Stimulated activated memory B cell treated with anti-CD40 and anti-IgM and Interleukin-4, amounts not matched to agents 10 μg/mL and 1 μg/mL and 100 μg/mL, for 72 hours (primary cell): ENCODE data around the gene PLBD2.
A peak's percentile ranks its signal among the peaks of the same experiment; 100 is the strongest.

ENCODE experiments used
- ATAC-seq: fragments of 150-1000 bp; cut with Tn5 transposase; 2 replicates; pipeline ENCODE4 v1.10.0; 2021
- H3K27ac Mint-ChIP-seq: one replicate; pipeline ENCODE4 v1.8.0; 2022; ENCODE audit warnings: mild to moderate bottlenecking, mixed read lengths
- H3K27me3 Mint-ChIP-seq: one replicate; pipeline ENCODE4 v1.8.0; 2022; ENCODE audit warnings: mixed read lengths
- H3K36me3 Mint-ChIP-seq: one replicate; pipeline ENCODE4 v1.8.0; 2022; ENCODE audit warnings: mixed read lengths
- H3K4me1 Mint-ChIP-seq: one replicate; pipeline ENCODE4 v1.8.0; 2022; ENCODE audit warnings: mixed read lengths
- H3K4me3 Mint-ChIP-seq: one replicate; pipeline ENCODE4 v1.8.0; 2022; ENCODE audit warnings: mild to moderate bottlenecking, moderate library complexity, mixed read lengths
- H3K9me3 Mint-ChIP-seq: one replicate; pipeline ENCODE4 v1.8.0; 2022; ENCODE audit warnings: mixed read lengths

Gene PLBD2

GRCh38 chr12:113407931-113408600 is 49.7 kb downstream of the PLBD2 start:
- peaks cover 7% of the 10 kb centered on the region for H3K4me1 Mint-ChIP-seq
- H3K27ac Mint-ChIP-seq: no peak overlapping the region
- no peaks in the 10 kb centered on the region for H3K9me3 Mint-ChIP-seq
- H3K27me3 Mint-ChIP-seq: peaks cover 36% of the 10 kb centered on the region
- H3K36me3 Mint-ChIP-seq: no peaks in the 10 kb centered on the region
- H3K4me3 Mint-ChIP-seq: no peak overlapping the region
- no peak for ATAC-seq

GRCh38 chr12:113408756-113409298 is 50.4 kb downstream of the PLBD2 start:
- no peak for ATAC-seq
- Mint-ChIP-seq H3K4me3 (no peak overlapping the region), H3K27me3 (peaks cover 36% of the 10 kb centered on the region), H3K4me1 (peaks cover 7% of the 10 kb centered on the region), H3K9me3 (no peaks in the 10 kb centered on the region), H3K36me3 (no peaks in the 10 kb centered on the region), H3K27ac (no peak overlapping the region)

GRCh38 chr12:113409462-113410124 is 51.2 kb downstream of the PLBD2 start:
- Mint-ChIP-seq H3K27ac (no peak overlapping the region), H3K4me3 (no peak overlapping the region), H3K4me1 (peaks cover under 1% of the 10 kb centered on the region), H3K9me3 (no peaks in the 10 kb centered on the region), H3K36me3 (no peaks in the 10 kb centered on the region), H3K27me3 (peaks cover 40% of the 10 kb centered on the region)
- no peak for ATAC-seq

- Mint-ChIP-seq H3K4me3 (no peak overlapping the region), H3K27me3 (peaks cover 48% of the 10 kb centered on the region), H3K4me1 (peaks cover 12% of the 10 kb centered on the region), H3K9me3 (no peaks in the 10 kb centered on the region), H3K36me3 (no peaks in the 10 kb centered on the region), H3K27ac (no peak overlapping the region)
- no peak for ATAC-seq
These were observed 55.1 kb downstream of the PLBD2 start for GRCh38 chr12:113413488-113413939.

GRCh38 chr12:113414519-113415038 is 56.2 kb downstream of the PLBD2 start:
- H3K27ac Mint-ChIP-seq: no peak overlapping the region
- no peak for ATAC-seq
- H3K36me3 Mint-ChIP-seq: no peaks in the 10 kb centered on the region
- H3K4me3 Mint-ChIP-seq: no peak overlapping the region
- peaks cover 47% of the 10 kb centered on the region for H3K27me3 Mint-ChIP-seq
- peaks cover 12% of the 10 kb centered on the region for H3K4me1 Mint-ChIP-seq
- H3K9me3 Mint-ChIP-seq: no peaks in the 10 kb centered on the region

- Mint-ChIP-seq H3K9me3 (no peaks in the 10 kb centered on the region), H3K4me3 (no peak overlapping the region), H3K4me1 (peaks cover 12% of the 10 kb centered on the region), H3K27ac (peak overlapping the region; percentile 67), H3K27me3 (peaks cover 31% of the 10 kb centered on the region), H3K36me3 (no peaks in the 10 kb centered on the region)
- peak; percentile 74 for ATAC-seq
These were observed 57.8 kb downstream of the PLBD2 start for GRCh38 chr12:113416091-113416754.

GRCh38 chr12:113418213-113418879 is 60.0 kb downstream of the PLBD2 start:
- Mint-ChIP-seq H3K4me1 (peaks cover 23% of the 10 kb centered on the region), H3K27ac (no peak overlapping the region), H3K36me3 (no peaks in the 10 kb centered on the region), H3K4me3 (no peak overlapping the region), H3K9me3 (no peaks in the 10 kb centered on the region), H3K27me3 (peaks cover 12% of the 10 kb centered on the region)
- ATAC-seq: no peak

- no peaks in the 10 kb centered on the region for H3K36me3 Mint-ChIP-seq
- peaks cover 21% of the 10 kb centered on the region for H3K27me3 Mint-ChIP-seq
- no peaks in the 10 kb centered on the region for H3K9me3 Mint-ChIP-seq
- no peak overlapping the region for H3K4me3 Mint-ChIP-seq
- peaks cover 27% of the 10 kb centered on the region for H3K4me1 Mint-ChIP-seq
- ATAC-seq: no peak
- H3K27ac Mint-ChIP-seq: peak overlapping the region; percentile 93
These were observed 62.7 kb downstream of the PLBD2 start for GRCh38 chr12:113420996-113421595.

GRCh38 chr12:113422030-113422885 is 63.9 kb downstream of the PLBD2 start, which contains the start of gene SDSL:
Gene SDSL (plus strand): TSS chr12:113422380. CDS start chr12:113427983, 5,603 bp downstream.
- peak; percentile 95 for ATAC-seq
- Mint-ChIP-seq H3K9me3 (no peaks in the 10 kb centered on the region), H3K4me3 (peak within 1 kb of the TSS; percentile 84), H3K27me3 (peaks cover 27% of the 10 kb centered on the region), H3K27ac (peak within 1 kb of the TSS; percentile 93), H3K36me3 (no peaks in the 10 kb centered on the region), H3K4me1 (peaks cover 25% of the 10 kb centered on the region)

GRCh38 chr12:113422886-113423669 is 64.7 kb downstream of the PLBD2 start:
- H3K27ac Mint-ChIP-seq: peak overlapping the region; percentile 93
- ATAC-seq: no peak
- no peaks in the 10 kb centered on the region for H3K36me3 Mint-ChIP-seq
- peaks cover 25% of the 10 kb centered on the region for H3K4me1 Mint-ChIP-seq
- no peak overlapping the region for H3K4me3 Mint-ChIP-seq
- peaks cover 35% of the 10 kb centered on the region for H3K27me3 Mint-ChIP-seq
- no peaks in the 10 kb centered on the region for H3K9me3 Mint-ChIP-seq

GRCh38 chr12:113424456-113424855 is 66.1 kb downstream of the PLBD2 start:
- Mint-ChIP-seq H3K4me3 (no peak overlapping the region), H3K9me3 (no peaks in the 10 kb centered on the region), H3K27me3 (peaks cover 49% of the 10 kb centered on the region), H3K36me3 (no peaks in the 10 kb centered on the region), H3K27ac (no peak overlapping the region), H3K4me1 (peaks cover 25% of the 10 kb centered on the region)
- ATAC-seq: no peak

GRCh38 chr12:113424915-113425823 is 66.8 kb downstream of the PLBD2 start:
- ATAC-seq: no peak
- Mint-ChIP-seq H3K9me3 (peaks cover 5% of the 10 kb centered on the region), H3K27ac (no peak overlapping the region), H3K36me3 (peaks cover 5% of the 10 kb centered on the region), H3K27me3 (peaks cover 56% of the 10 kb centered on the region), H3K4me1 (peaks cover 25% of the 10 kb centered on the region), H3K4me3 (no peak overlapping the region)
